IMR-90 (cell line): ENCODE data around the gene ERBB4. TPM values are rescaled to one million over a fixed set of nuclear protein-coding genes. Genes with fewer than 3 reads are reported as not detected.

Source experiments
- ATAC-seq: fragments of 200-7000 bp; cut with Tn5 transposase; 2 replicates; pipeline ENCODE4 v1.9.1; 2020; ENCODE audit warnings: low read depth, mild to moderate bottlenecking, moderate library complexity
- BruUV-seq: library from RNA; stranded (reverse); fragments of 400-500 nt; replicated peaks from 2 replicates; lab custom pipeline; 2021; lab: Mats Ljungman, UMichigan
- CTCF ChIA-PET: fragments of 300-600 bp; formaldehyde crosslinking; extraction: SDS; loops from one replicate; lab custom pipeline; 2021; ENCODE audit warnings: antibody characterized with exemption; lab: Yijun Ruan, JAX
- POLR2A ChIA-PET: fragments of 300-600 bp; sonication (Branson Sonifier 250); formaldehyde crosslinking; loops from one replicate; lab custom pipeline; 2022; ENCODE audit warnings: antibody characterized with exemption; ENCODE audit not compliant: unreplicated experiment; lab: Charles Lee
- DNase-seq: peaks from one replicate; pipeline ENCODE4 v3.0.0; 2013
- H2AFZ ChIP-seq: replicated peaks from 2 replicates; pipeline ENCODE3; 2013; ENCODE audit warnings: low read length, mild to moderate bottlenecking; ENCODE audit not compliant: poor library complexity
- H2AK5ac ChIP-seq: 2 replicates; pipeline ENCODE4 v1.6.1; 2013; ENCODE audit warnings: low read depth, low read length, inconsistent platforms
- H2AK9ac ChIP-seq: replicated peaks from 2 replicates; pipeline ENCODE3; 2013; ENCODE audit warnings: mild to moderate bottlenecking, low read depth, low read length, moderate library complexity; ENCODE audit not compliant: poor library complexity
- H2BK120ac ChIP-seq: 2 replicates; pipeline ENCODE4 v1.6.1; 2013; ENCODE audit warnings: low read depth, low read length, inconsistent platforms
- H2BK15ac ChIP-seq: 3 replicates; pipeline ENCODE4 v1.6.1; 2013; ENCODE audit warnings: low read depth, low read length, inconsistent platforms
- H2BK20ac ChIP-seq: 2 replicates; pipeline ENCODE4 v1.6.1; 2013; ENCODE audit warnings: low read depth, mild to moderate bottlenecking, inconsistent platforms, low read length, moderate library complexity
- H2BK5ac ChIP-seq: 2 replicates; pipeline ENCODE4 v1.6.1; 2013; ENCODE audit warnings: mild to moderate bottlenecking, low read depth, low read length, inconsistent platforms; ENCODE audit not compliant: poor library complexity, severe bottlenecking
- H3K14ac ChIP-seq: replicated peaks from 2 replicates; pipeline ENCODE4 v1.6.1; 2013; ENCODE audit warnings: low read depth, low read length, inconsistent platforms
- H3K18ac ChIP-seq: 2 replicates; pipeline ENCODE4 v1.6.1; 2013; ENCODE audit warnings: low read depth, low read length, control low read depth
- H3K23ac ChIP-seq: 2 replicates; pipeline ENCODE4 v1.6.1; 2013; ENCODE audit warnings: low read depth, low read length, inconsistent platforms
- H3K27ac ChIP-seq: 2 replicates; pipeline ENCODE4 v1.5.1; 2013; ENCODE audit warnings: mild to moderate bottlenecking, control low read depth, low read length; ENCODE audit not compliant: insufficient read depth
- H3K27me3 ChIP-seq: 2 replicates; pipeline ENCODE4 v1.6.1; 2013; ENCODE audit warnings: low read length; ENCODE audit not compliant: control insufficient read depth, insufficient read depth
- H3K36me3 ChIP-seq: 2 replicates; pipeline ENCODE4 v1.6.1; 2013; ENCODE audit warnings: low read length, mixed read lengths; ENCODE audit not compliant: control insufficient read depth, insufficient read depth
- H3K4ac ChIP-seq: 2 replicates; pipeline ENCODE4 v1.6.1; 2013; ENCODE audit warnings: low read depth, low read length, inconsistent platforms
- H3K4me1 ChIP-seq: 2 replicates; pipeline ENCODE4 v1.6.1; 2013; ENCODE audit warnings: low read length, mixed read lengths; ENCODE audit not compliant: control insufficient read depth, insufficient read depth
- H3K4me2 ChIP-seq: 2 replicates; pipeline ENCODE4 v1.6.1; 2013; ENCODE audit warnings: low read depth, mild to moderate bottlenecking, control low read depth, low read length, moderate library complexity
- H3K4me3 ChIP-seq: 2 replicates; pipeline ENCODE4 v1.5.1; 2013; ENCODE audit warnings: low read depth, mild to moderate bottlenecking, control low read depth, low read length, moderate library complexity; ENCODE audit not compliant: insufficient read depth
- H3K56ac ChIP-seq: 2 replicates; pipeline ENCODE4 v1.6.1; 2013; ENCODE audit warnings: low read length, inconsistent platforms; ENCODE audit not compliant: insufficient read depth; ENCODE audit errors: extremely low read depth
- H3K79me1 ChIP-seq, 2 experiments: 2 replicates each; pipeline ENCODE4 v1.6.1; 2013; ENCODE audit warnings: low read length in 2 of 2, inconsistent platforms in 1 of 2, low read depth in 1 of 2
- H3K9ac ChIP-seq: 2 replicates; pipeline ENCODE4 v1.6.1; 2013; ENCODE audit warnings: low read depth, low read length, control low read depth
- H3K9me1 ChIP-seq: 2 replicates; pipeline ENCODE4 v1.6.1; 2013; ENCODE audit warnings: low read length, inconsistent platforms; ENCODE audit not compliant: insufficient read depth
- H3K9me3 ChIP-seq: 2 replicates; pipeline ENCODE4 v1.6.1; 2013; ENCODE audit warnings: low read length; ENCODE audit not compliant: control insufficient read depth, insufficient read depth
- H4K20me1 ChIP-seq: 2 replicates; pipeline ENCODE4 v1.6.1; 2013; ENCODE audit warnings: low read length, inconsistent platforms; ENCODE audit not compliant: insufficient read depth
- H4K5ac ChIP-seq: 2 replicates; pipeline ENCODE4 v1.6.1; 2013; ENCODE audit warnings: mild to moderate bottlenecking, low read depth, low read length, control low read depth
- H4K8ac ChIP-seq, 2 experiments: 2 replicates each; pipeline ENCODE4 v1.6.1; 2013; ENCODE audit warnings: low read depth in 2 of 2, low read length in 2 of 2, control low read depth in 1 of 2, inconsistent platforms in 1 of 2
- H4K91ac ChIP-seq: 2 replicates; pipeline ENCODE4 v1.6.1; 2013; ENCODE audit warnings: low read depth, low read length, inconsistent platforms; ENCODE audit not compliant: insufficient read depth
- BHLHE40 ChIP-seq: fragments of 150-350 bp; IDR thresholded peaks from 2 replicates; pipeline ENCODE4 v1.6.1; 2016; ENCODE audit warnings: mild to moderate bottlenecking, low read depth, low read length
- CEBPB ChIP-seq: IDR thresholded peaks from 2 replicates; pipeline ENCODE4 v1.6.1; 2012; ENCODE audit warnings: low read depth, low read length, improper control_type of control experiment
- CHD1 ChIP-seq: IDR thresholded peaks from 2 replicates; pipeline ENCODE4 v1.6.1; 2012; ENCODE audit warnings: low read depth, low read length, improper control_type of control experiment
- MAFK ChIP-seq: IDR thresholded peaks from 2 replicates; pipeline ENCODE4 v1.6.1; 2012; ENCODE audit warnings: low read depth, low read length, improper control_type of control experiment
- MAZ ChIP-seq: IDR thresholded peaks from 2 replicates; pipeline ENCODE4 v1.6.1; 2012; ENCODE audit warnings: low read depth, mild to moderate bottlenecking, low read length, improper control_type of control experiment, moderate library complexity, borderline replicate concordance
- MXI1 ChIP-seq: IDR thresholded peaks from 2 replicates; pipeline ENCODE4 v1.6.1; 2012; ENCODE audit warnings: low read depth, mild to moderate bottlenecking, low read length, moderate library complexity, borderline replicate concordance
- NFE2L2 ChIP-seq: fragments of 150-350 bp; IDR thresholded peaks from 2 replicates; pipeline ENCODE4 v1.6.1; 2016; ENCODE audit warnings: low read depth, mild to moderate bottlenecking, low read length
- POLR2A ChIP-seq: IDR thresholded peaks from 2 replicates; pipeline ENCODE4 v1.6.1; 2012; ENCODE audit warnings: mild to moderate bottlenecking, low read depth, low read length
- RAD21 ChIP-seq: IDR thresholded peaks from 2 replicates; pipeline ENCODE4 v1.6.1; 2012; ENCODE audit warnings: low read length, improper control_type of control experiment
- RCOR1 ChIP-seq: IDR thresholded peaks from 2 replicates; pipeline ENCODE4 v1.6.1; 2012; ENCODE audit warnings: mild to moderate bottlenecking, low read length, improper control_type of control experiment; ENCODE audit not compliant: insufficient replicate concordance
- RFX5 ChIP-seq: IDR thresholded peaks from 2 replicates; pipeline ENCODE4 v1.8.0; 2012; ENCODE audit warnings: low read depth, mild to moderate bottlenecking, low read length, moderate library complexity
- SMC3 ChIP-seq: fragments of 150-350 bp; IDR thresholded peaks from 2 replicates; pipeline ENCODE4 v1.6.1; 2016; ENCODE audit warnings: low read depth, mild to moderate bottlenecking, antibody characterized with exemption, low read length, moderate library complexity
- WGBS, 2 experiments: methylation state at CpG; one replicate each; pipeline versions ENCODE4 v1.1.5 to v1.1.7; 2013; ENCODE audit warnings: missing lambda C conversion rate in 2 of 2; ENCODE audit not compliant: insufficient read length in 1 of 2; ENCODE audit errors: extremely low coverage in 2 of 2; 5-methylcytosine and 5-hydroxymethylcytosine counted together
- dilution Hi-C: fragments of 300-500 bp; cut with HindIII; formaldehyde crosslinking; loops from one replicate; pipeline ENCODE4 v1.14.3; 2018; ENCODE audit warnings: low sequenced_read_pairs; ENCODE audit not compliant: unreplicated experiment
- in situ Hi-C: fragments of 300-500 bp; cut with MboI; formaldehyde crosslinking; loops from 3 replicates; pipeline ENCODE4 v1.14.3; 2019; ENCODE audit warnings: low sequenced_read_pairs, inconsistent platforms, mixed read lengths
- intact Hi-C: fragments of 100-400 bp; cut with micrococcal nuclease; formaldehyde crosslinking; loops from 2 replicates; pipeline ENCODE4 v1.10.0; 2022
- polyA plus RNA-seq, 3 experiments: library from polyadenylated mRNA; depleted of rRNA; stranded (reverse); fragments of >200 nt; gene quantifications; 2 replicates each; pipeline ENCODE4 v1.2.3, GENCODE V29; 2012; ENCODE audit warnings: low replicate concordance in 1 of 3
- total RNA-seq: library from RNA; depleted of rRNA; stranded (reverse); fragments of >200 nt; gene quantifications from 2 replicates; pipeline ENCODE4 v1.2.3, GENCODE V29; 2012
- TF ChIP-seq, protein P1 (sequence below): fragments of 150-350 bp; IDR thresholded peaks from 2 replicates; pipeline ENCODE4 v1.6.1; 2017; ENCODE audit warnings: mild to moderate bottlenecking, antibody characterized with exemption, low read length, low read depth

ERBB4 gene
- total and polyA plus RNA-seq, 2 of the 4 experiments (the other 2 are of a cell fraction): not detected

DNA sequence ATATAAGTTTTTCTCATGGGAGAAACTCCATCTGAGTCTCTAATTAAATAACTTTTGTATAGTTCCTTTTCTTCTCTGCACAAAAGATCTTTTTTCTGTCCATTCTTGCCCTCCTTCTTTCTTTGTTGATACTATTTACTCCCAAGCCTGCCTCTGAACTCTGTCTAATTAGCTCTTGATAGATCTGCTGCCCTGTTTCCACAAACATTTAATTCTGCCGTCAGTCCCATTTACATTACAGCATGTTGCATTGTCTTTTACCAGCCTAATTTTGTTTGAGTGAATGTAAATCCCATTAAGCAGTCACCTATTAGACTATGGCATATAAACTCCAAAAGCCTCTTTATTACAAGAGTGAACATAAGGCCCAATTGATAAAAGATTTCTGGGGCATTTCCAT lies 254.4 kb downstream of the ERBB4 start:
- no peak overlapping the region for H3K4me2 ChIP-seq
- ATAC-seq: no peak
- no peak overlapping the region for H2BK5ac ChIP-seq

More for the DNA sequence above, 254.4 kb downstream of the ERBB4 start:
- H3K27me3 ChIP-seq: no peaks in the 10 kb centered on the region
- BruUV-seq: no TSS peak
- no peak for DNase-seq
- H3K36me3 ChIP-seq: no peaks in the 10 kb centered on the region
- no peak overlapping the region for H4K5ac ChIP-seq
- no peaks in the 10 kb centered on the region for H4K20me1 ChIP-seq
- H2BK15ac ChIP-seq: no peak overlapping the region
- intact Hi-C loops (no loop called here), in situ Hi-C loops (no loop called here), dilution Hi-C loops (no loop called here)
- no peak overlapping the region for H3K4ac ChIP-seq
- H3K56ac ChIP-seq: no peak overlapping the region
- no peak overlapping the region for H2BK120ac ChIP-seq
- H3K9me1 ChIP-seq: no peaks in the 10 kb centered on the region
- ChIA-PET POLR2A (no interaction called here), CTCF (no interaction called here)
- no peak overlapping the region for H2BK20ac ChIP-seq
- no peaks in the 10 kb centered on the region for H3K79me1 ChIP-seq
- no peak overlapping the region for H2AFZ ChIP-seq
- no peaks in the 10 kb centered on the region for H3K9me3 ChIP-seq
- no peak overlapping the region for H2AK9ac ChIP-seq
- WGBS, 2 experiments: no CpG with 5 or more reads among the region's 1 CpG
- H3K18ac ChIP-seq: no peak overlapping the region
- H3K4me1 ChIP-seq: no peaks in the 10 kb centered on the region
- H3K14ac ChIP-seq: no peak overlapping the region
- no peak overlapping the region for H4K91ac ChIP-seq
- no peak overlapping the region for H3K4me3 ChIP-seq
- H3K9ac ChIP-seq: no peak overlapping the region
- TF ChIP-seq NFE2L2 (no peak), SMC3 (no peak), MAZ (no peak), CHD1 (no peak), RAD21 (no peak), MXI1 (no peak), BHLHE40 (no peak), RCOR1 (no peak), MAFK (no peak), CEBPB (no peak), RFX5 (no peak), POLR2A (no peak)
- TF ChIP-seq, protein P1, sequence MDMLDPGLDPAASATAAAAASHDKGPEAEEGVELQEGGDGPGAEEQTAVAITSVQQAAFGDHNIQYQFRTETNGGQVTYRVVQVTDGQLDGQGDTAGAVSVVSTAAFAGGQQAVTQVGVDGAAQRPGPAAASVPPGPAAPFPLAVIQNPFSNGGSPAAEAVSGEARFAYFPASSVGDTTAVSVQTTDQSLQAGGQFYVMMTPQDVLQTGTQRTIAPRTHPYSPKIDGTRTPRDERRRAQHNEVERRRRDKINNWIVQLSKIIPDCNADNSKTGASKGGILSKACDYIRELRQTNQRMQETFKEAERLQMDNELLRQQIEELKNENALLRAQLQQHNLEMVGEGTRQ: no peak
- no peak overlapping the region for H4K8ac ChIP-seq
- H3K23ac ChIP-seq: no peak overlapping the region
- no peak overlapping the region for H2AK5ac ChIP-seq
- no peak overlapping the region for H3K27ac ChIP-seq
